Mucosa of descending colon (tissue), 3 donors: Measurements from ENCODE around the gene ANO3. TPM values are rescaled to one million over a fixed set of nuclear protein-coding genes. Genes with fewer than 3 reads are reported as not detected.
A peak's percentile ranks its signal among the peaks of the same experiment; 100 is the strongest.

Experiments used
- ATAC-seq: fragments of 200-7000 bp; cut with Tn5 transposase; one replicate; pipeline ENCODE4 v1.9.1; 2020; ENCODE audit warnings: mild to moderate bottlenecking, moderate library complexity
- DNase-seq, 3 donors: peaks; one replicate each; pipeline ENCODE4 v3.0.0-alpha.2; 2020
- H3K36me3 ChIP-seq: fragments of 200-600 bp; one replicate; pipeline ENCODE4 v1.8.0; 2021; ENCODE audit warnings: low read depth, mild to moderate bottlenecking
- H3K4me1 ChIP-seq: fragments of 200-600 bp; one replicate; pipeline ENCODE4 v1.8.0; 2021; ENCODE audit warnings: low read depth, mild to moderate bottlenecking
- H3K4me3 ChIP-seq: fragments of 200-600 bp; one replicate; pipeline ENCODE4 v1.8.0; 2021; ENCODE audit warnings: mild to moderate bottlenecking
- H3K9me3 ChIP-seq: fragments of 200-600 bp; one replicate; pipeline ENCODE4 v1.8.0; 2021; ENCODE audit warnings: mild to moderate bottlenecking
- intact Hi-C, 2 donors: fragments of 100-400 bp; cut with DNase I in 1 of 2; cut with micrococcal nuclease in 1 of 2; formaldehyde crosslinking; loops; one replicate each; pipeline versions ENCODE4 v1.11.0 to v1.11.1; 2022; cut with DNase I, micrococcal nuclease
- total RNA-seq, 3 donors: library from RNA; stranded (reverse); fragmentation: NEBNext Ultra II Directional in 2 of 3; extraction: Animal tissue kit (Norgen Biotek cat#: 25700) in 2 of 3; gene quantifications; one replicate each; pipeline versions ENCODE4 v1.2.1 to v1.2.4, GENCODE V29; 2021 to 2023
- TF ChIP-seq, protein P1 (sequence below): fragments of 200-600 bp; IDR thresholded peaks from one replicate; pipeline ENCODE4 v1.8.0; 2022; ENCODE audit warnings: antibody characterized with exemption, mild to moderate bottlenecking
- donor health status: DM: no; HTN: no; CAD: no; lungs with moderate emphysema.
- donor health status: DM: no; HTN: no; CAD: no.
- donor health status: DM: no; HTN: yes; CAD: no.

The ANO3 gene
- total RNA-seq, 3 donors from 2014 or later: 0.31 to 1.3 (median 0.35) TPM

- Histone ChIP-seq H3K4me1 (no peaks in the 10 kb centered on the region), H3K4me3 (no peak overlapping the region), H3K9me3 (no peaks in the 10 kb centered on the region), H3K36me3 (no peaks in the 10 kb centered on the region)
- ATAC-seq: no peak
- TF ChIP-seq, protein P1, sequence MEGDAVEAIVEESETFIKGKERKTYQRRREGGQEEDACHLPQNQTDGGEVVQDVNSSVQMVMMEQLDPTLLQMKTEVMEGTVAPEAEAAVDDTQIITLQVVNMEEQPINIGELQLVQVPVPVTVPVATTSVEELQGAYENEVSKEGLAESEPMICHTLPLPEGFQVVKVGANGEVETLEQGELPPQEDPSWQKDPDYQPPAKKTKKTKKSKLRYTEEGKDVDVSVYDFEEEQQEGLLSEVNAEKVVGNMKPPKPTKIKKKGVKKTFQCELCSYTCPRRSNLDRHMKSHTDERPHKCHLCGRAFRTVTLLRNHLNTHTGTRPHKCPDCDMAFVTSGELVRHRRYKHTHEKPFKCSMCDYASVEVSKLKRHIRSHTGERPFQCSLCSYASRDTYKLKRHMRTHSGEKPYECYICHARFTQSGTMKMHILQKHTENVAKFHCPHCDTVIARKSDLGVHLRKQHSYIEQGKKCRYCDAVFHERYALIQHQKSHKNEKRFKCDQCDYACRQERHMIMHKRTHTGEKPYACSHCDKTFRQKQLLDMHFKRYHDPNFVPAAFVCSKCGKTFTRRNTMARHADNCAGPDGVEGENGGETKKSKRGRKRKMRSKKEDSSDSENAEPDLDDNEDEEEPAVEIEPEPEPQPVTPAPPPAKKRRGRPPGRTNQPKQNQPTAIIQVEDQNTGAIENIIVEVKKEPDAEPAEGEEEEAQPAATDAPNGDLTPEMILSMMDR: no peak
- no peak for DNase-seq
- intact Hi-C loops: no loop called here
Observed at GRCh38 chr11:26687351-26687750, 355.4 kb downstream of the ANO3 start.

- intact Hi-C loops: no loop called here
- TF ChIP-seq, protein P1: no peak
- H3K9me3 ChIP-seq: no peaks in the 10 kb centered on the region
- H3K4me3 ChIP-seq: no peak overlapping the region
- no peaks in the 10 kb centered on the region for H3K4me1 ChIP-seq
- DNase-seq: no peak
- H3K36me3 ChIP-seq: no peaks in the 10 kb centered on the region
- no peak for ATAC-seq
Observed at GRCh38 chr11:26688701-26689100, 356.8 kb downstream of the ANO3 start.

DNA sequence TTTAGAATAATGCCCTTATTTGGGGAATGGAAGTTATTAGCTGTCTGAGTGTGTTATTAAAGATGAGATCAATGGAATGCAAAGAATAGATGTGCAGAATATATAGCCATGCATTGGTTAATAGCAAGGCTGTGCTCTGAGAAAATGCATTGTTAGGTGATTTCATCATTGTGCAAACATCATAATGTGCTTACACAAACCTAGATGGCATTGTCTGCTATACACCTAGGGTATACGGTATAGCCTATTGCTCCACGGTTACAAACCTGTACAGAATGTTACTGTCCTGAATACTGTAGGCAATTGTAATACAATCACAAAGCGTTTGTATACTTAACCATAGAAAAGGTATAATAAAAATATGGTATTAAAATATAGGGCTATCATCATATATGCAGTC lies 364.4 kb downstream of the ANO3 start:
- H3K9me3 ChIP-seq: no peaks in the 10 kb centered on the region
- H3K4me3 ChIP-seq: no peak overlapping the region
- H3K4me1 ChIP-seq: peaks cover 7% of the 10 kb centered on the region
- ATAC-seq (peak; percentile 92), DNase-seq (no peak)
- no peaks in the 10 kb centered on the region for H3K36me3 ChIP-seq
- intact Hi-C loops: no loop called here
- TF ChIP-seq, protein P1: no peak

DNA sequence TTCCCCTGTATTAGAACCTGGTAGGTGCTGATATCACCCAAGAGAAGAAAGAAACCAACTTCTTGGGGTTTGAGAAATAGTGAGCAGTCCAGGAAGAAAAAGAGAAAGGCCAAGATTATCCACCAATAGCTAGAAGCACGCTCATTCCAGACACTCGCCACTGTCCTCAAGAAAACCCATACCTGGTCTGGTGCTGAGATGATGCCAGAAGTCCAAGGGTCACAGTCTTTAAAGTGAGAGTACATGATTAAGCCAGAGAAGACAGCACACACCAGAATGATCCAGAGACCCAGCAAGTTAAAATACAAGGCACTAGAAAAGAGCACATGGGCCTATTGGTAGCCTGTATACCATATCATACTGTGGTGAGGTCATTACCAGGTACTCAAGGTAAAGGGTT lies 366.3 kb downstream of the ANO3 start:
- TF ChIP-seq, protein P1: no peak
- H3K36me3 ChIP-seq: no peaks in the 10 kb centered on the region
- peaks cover 18% of the 10 kb centered on the region for H3K4me1 ChIP-seq
- H3K4me3 ChIP-seq: no peak overlapping the region
- ATAC-seq (peak; percentile 84), DNase-seq (peak in 1 of 3 donors; percentile 84)
- intact Hi-C loops: no loop called here
- no peaks in the 10 kb centered on the region for H3K9me3 ChIP-seq

DNA sequence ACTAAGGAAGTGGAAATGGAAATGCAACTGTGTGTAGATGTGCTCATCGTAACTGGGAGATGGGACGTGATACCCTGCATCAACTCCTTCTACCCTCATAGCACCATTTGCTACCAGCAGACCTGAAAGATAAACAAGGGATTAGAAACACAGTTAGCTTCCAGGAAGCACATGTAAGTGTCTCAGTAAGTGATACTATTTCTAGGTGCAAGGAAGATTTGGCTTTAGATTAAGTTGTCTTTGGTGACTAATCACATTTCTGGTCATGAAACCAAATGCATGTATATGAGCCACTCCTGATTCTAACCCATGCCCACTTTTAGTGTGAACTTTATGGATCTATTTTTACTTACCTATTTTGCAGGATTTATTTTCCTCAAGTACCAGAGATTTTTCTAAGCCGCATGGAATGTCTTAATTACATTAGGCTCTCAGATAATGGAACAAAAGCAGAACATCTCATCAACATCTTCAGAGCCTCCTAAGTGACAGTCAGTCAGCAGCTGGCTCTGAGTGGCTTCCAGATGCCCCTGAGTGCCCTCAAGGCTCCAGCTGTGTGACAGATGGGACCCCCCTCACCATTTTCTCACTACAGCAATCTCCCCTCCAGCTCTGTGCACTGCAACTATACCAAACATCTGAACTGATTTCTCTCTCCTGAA lies 368.8 kb downstream of the ANO3 start:
- no peaks in the 10 kb centered on the region for H3K9me3 ChIP-seq
- H3K4me3 ChIP-seq: no peak overlapping the region
- H3K36me3 ChIP-seq: no peaks in the 10 kb centered on the region
- intact Hi-C loops: no loop called here
- TF ChIP-seq, protein P1: no peak
- peaks cover 35% of the 10 kb centered on the region for H3K4me1 ChIP-seq
- ATAC-seq (no peak), DNase-seq (no peak)

DNA sequence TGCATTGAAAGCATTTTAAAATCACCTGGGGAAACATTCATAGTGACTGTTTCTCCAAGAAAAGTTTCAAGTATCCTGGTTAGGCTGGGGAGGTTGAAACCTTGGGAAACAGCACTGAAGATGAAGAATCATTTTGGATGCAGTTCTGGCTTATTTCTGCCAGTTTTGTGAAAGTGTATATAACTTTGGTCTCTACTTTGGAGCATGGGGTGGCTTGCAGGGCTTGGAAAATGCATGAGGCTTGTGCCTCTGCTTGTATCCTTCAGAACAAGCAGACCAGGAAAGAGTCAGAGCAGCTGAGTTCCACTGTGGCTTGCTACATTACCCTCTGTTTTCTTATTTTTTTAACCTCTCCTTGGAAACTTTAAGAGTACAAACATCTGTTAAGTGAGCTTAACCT lies 370.5 kb downstream of the ANO3 start:
- ATAC-seq (no peak), DNase-seq (no peak)
- intact Hi-C loops: no loop called here
- H3K9me3 ChIP-seq: no peaks in the 10 kb centered on the region
- H3K4me1 ChIP-seq: peaks cover 29% of the 10 kb centered on the region
- no peaks in the 10 kb centered on the region for H3K36me3 ChIP-seq
- TF ChIP-seq, protein P1: no peak
- H3K4me3 ChIP-seq: no peak overlapping the region
